DOHH2 (cell line): ENCODE results near the gene PNPLA8.
A peak's percentile ranks its signal among the peaks of the same experiment; 100 is the strongest.

Source experiments
- H3F3A ChIP-seq: fragments of 200-600 bp; sonication (generic), shearing (Covaris generic); 2 replicates; pipeline ENCODE4 v1.6.0; 2016; ENCODE audit warnings: antibody characterized with exemption, mild to moderate bottlenecking; ENCODE audit not compliant: control insufficient read depth, insufficient read depth
- H3K27ac ChIP-seq: fragments of 200-600 bp; sonication (generic); 2 replicates; pipeline ENCODE4 v1.5.1; 2014; ENCODE audit warnings: low read depth, mild to moderate bottlenecking, low read length, moderate library complexity
- H3K27me3 ChIP-seq: fragments of 200-600 bp; sonication (generic); 2 replicates; pipeline ENCODE4 v1.6.1; 2014; ENCODE audit warnings: mild to moderate bottlenecking, low read length, mixed read lengths; ENCODE audit not compliant: control insufficient read depth
- H3K36me3 ChIP-seq: fragments of 200-600 bp; sonication (generic); 2 replicates; pipeline ENCODE4 v1.6.1; 2014; ENCODE audit warnings: mild to moderate bottlenecking, low read length, moderate library complexity, mixed read lengths; ENCODE audit not compliant: control insufficient read depth
- H3K4me1 ChIP-seq: fragments of 200-600 bp; sonication (generic); 2 replicates; pipeline ENCODE4 v1.6.1; 2014; ENCODE audit warnings: mild to moderate bottlenecking, low read length, mixed read lengths; ENCODE audit not compliant: control insufficient read depth
- H3K4me2 ChIP-seq: fragments of 200-600 bp; sonication (generic); 2 replicates; pipeline ENCODE4 v1.6.0; 2014; ENCODE audit warnings: mild to moderate bottlenecking, low read length, moderate library complexity
- H3K4me3 ChIP-seq: fragments of 200-600 bp; sonication (generic); 2 replicates; pipeline ENCODE4 v1.5.1; 2014; ENCODE audit warnings: mild to moderate bottlenecking, low read length, mixed read lengths
- H3K79me2 ChIP-seq: fragments of 200-600 bp; sonication (generic); 2 replicates; pipeline ENCODE4 v1.6.1; 2014; ENCODE audit warnings: mild to moderate bottlenecking, low read length, mixed read lengths; ENCODE audit not compliant: control insufficient read depth
- H3K9me2 ChIP-seq: fragments of 200-600 bp; sonication (generic); replicated peaks from 2 replicates; pipeline ENCODE4 v1.6.1; 2014; ENCODE audit warnings: mild to moderate bottlenecking, low read length, mixed read lengths; ENCODE audit not compliant: control insufficient read depth
- H3K9me3 ChIP-seq: fragments of 200-600 bp; sonication (generic); 2 replicates; pipeline ENCODE4 v1.6.1; 2014; ENCODE audit warnings: antibody characterized with exemption, low read length, mixed read lengths; ENCODE audit not compliant: control insufficient read depth, insufficient read depth
- H4K20me1 ChIP-seq: fragments of 200-600 bp; sonication (generic); 2 replicates; pipeline ENCODE4 v1.6.0; 2014; ENCODE audit warnings: low read depth, mild to moderate bottlenecking, antibody characterized with exemption, low read length, moderate library complexity; ENCODE audit not compliant: control insufficient read depth, insufficient read depth
- CTCF ChIP-seq: fragments of 200-600 bp; sonication (generic); IDR thresholded peaks from one replicate; pipeline ENCODE4 v1.5.1; 2014; ENCODE audit warnings: antibody characterized with exemption, mild to moderate bottlenecking, low read depth, low read length; ENCODE audit not compliant: poor library complexity, severe bottlenecking
- EZH2phosphoT487 ChIP-seq: fragments of 200-600 bp; sonication (generic); IDR thresholded peaks from 2 replicates; pipeline ENCODE4 v1.6.1; 2017; ENCODE audit warnings: borderline replicate concordance, mild to moderate bottlenecking, antibody characterized with exemption, low read length, moderate library complexity, mixed read lengths

PNPLA8 gene

GRCh38 chr7:108487646-108488045, 38.3 kb downstream of the PNPLA8 start:
- Histone ChIP-seq H3K4me3 (no peak overlapping the region), H3K4me1 (peaks cover 9% of the 10 kb centered on the region), H3K36me3 (peaks cover 12% of the 10 kb centered on the region), H4K20me1 (no peaks in the 10 kb centered on the region), H3K9me2 (no peaks in the 10 kb centered on the region), H3K27ac (no peak overlapping the region), H3K4me2 (no peak overlapping the region), H3K9me3 (no peaks in the 10 kb centered on the region), H3K79me2 (no peaks in the 10 kb centered on the region), H3F3A (no peaks in the 10 kb centered on the region), H3K27me3 (no peaks in the 10 kb centered on the region)
- no peak for TF ChIP-seq CTCF
- no peak for TF ChIP-seq EZH2phosphoT487

DNA sequence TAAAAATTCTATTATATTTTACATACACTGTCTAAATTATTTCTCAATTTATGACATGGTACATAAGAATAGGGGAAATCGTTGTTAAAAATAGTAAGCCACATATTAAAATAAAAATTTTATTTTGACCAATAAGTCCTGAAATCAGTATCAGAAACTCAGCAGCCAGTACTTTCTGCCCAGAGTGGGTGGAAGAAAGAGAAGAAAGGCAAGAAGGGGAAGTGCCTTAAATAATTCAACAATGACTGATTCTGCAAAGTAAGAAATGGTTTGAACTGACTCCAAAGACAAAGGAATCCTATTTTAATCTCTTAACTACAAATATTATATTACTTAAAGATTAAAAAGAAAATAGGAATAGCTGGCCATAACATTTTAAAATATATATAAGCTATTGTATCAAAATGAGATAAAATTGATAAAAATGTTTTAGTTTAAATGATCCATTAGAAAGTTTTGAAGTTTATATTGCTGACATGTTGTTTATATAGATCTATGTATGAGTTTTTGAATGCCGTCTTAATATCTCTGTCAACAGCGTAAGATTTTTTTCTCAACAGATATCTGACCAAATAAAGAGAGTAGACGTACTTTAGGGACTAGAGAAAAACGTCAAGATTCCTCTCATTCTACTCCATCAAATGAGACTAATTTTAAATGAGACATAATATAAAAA, 39.5 kb downstream of the PNPLA8 start:
- H3K4me2 ChIP-seq: no peak overlapping the region
- H3K9me2 ChIP-seq: no peaks in the 10 kb centered on the region
- H3K27ac ChIP-seq: no peak overlapping the region
- no peak for TF ChIP-seq CTCF
- TF ChIP-seq EZH2phosphoT487: no peak
- H3K4me1 ChIP-seq: peaks cover 9% of the 10 kb centered on the region
- no peaks in the 10 kb centered on the region for H3F3A ChIP-seq
- no peaks in the 10 kb centered on the region for H4K20me1 ChIP-seq
- no peaks in the 10 kb centered on the region for H3K9me3 ChIP-seq
- no peaks in the 10 kb centered on the region for H3K79me2 ChIP-seq
- no peaks in the 10 kb centered on the region for H3K27me3 ChIP-seq
- peaks cover 12% of the 10 kb centered on the region for H3K36me3 ChIP-seq
- H3K4me3 ChIP-seq: no peak overlapping the region

- TF ChIP-seq EZH2phosphoT487 (no peak), CTCF (no peak)
- Histone ChIP-seq H3K4me1 (peaks cover 9% of the 10 kb centered on the region), H3F3A (no peaks in the 10 kb centered on the region), H3K4me3 (no peak overlapping the region), H3K9me2 (no peaks in the 10 kb centered on the region), H3K36me3 (peaks cover 12% of the 10 kb centered on the region), H4K20me1 (no peaks in the 10 kb centered on the region), H3K4me2 (peak overlapping the region; percentile 15; the same call in 1 of the 2 replicates), H3K27me3 (no peaks in the 10 kb centered on the region), H3K79me2 (no peaks in the 10 kb centered on the region), H3K27ac (no peak overlapping the region), H3K9me3 (no peaks in the 10 kb centered on the region)
These were observed 41.8 kb downstream of the PNPLA8 start for GRCh38 chr7:108484137-108484536.
